WTC11 (cell line): ENCODE data around the gene RBM11. TPM values are rescaled to one million over a fixed set of nuclear protein-coding genes. Genes with fewer than 3 reads are reported as not detected.

Experiments
- ATAC-seq: fragments of 200-7000 bp; cut with Tn5 transposase; 2 replicates; pipeline ENCODE4 v1.10.0; 2021; ENCODE audit warnings: mild to moderate bottlenecking, moderate library complexity
- CTCF ChIA-PET: fragments of 300-600 bp; sonication (Branson Sonifier 250); formaldehyde crosslinking; loops from one replicate; lab custom pipeline; 2021; ENCODE audit warnings: antibody characterized with exemption; lab: Charles Lee
- POLR2A ChIA-PET: fragments of 350-600 bp; sonication (Branson Sonifier 250); formaldehyde crosslinking; loops from one replicate; lab custom pipeline; 2021; ENCODE audit warnings: antibody characterized with exemption; lab: Charles Lee
- DNase-seq: peaks from one replicate; pipeline ENCODE4 v3.0.0; 2021; ENCODE audit warnings: low spot score
- H3K27ac Mint-ChIP-seq: 2 replicates; pipeline ENCODE4 v1.8.0; 2021; ENCODE audit warnings: mixed read lengths
- H3K27me3 Mint-ChIP-seq: 2 replicates; pipeline ENCODE4 v1.8.0; 2021; ENCODE audit warnings: low read depth, mild to moderate bottlenecking, moderate library complexity, mixed read lengths
- H3K36me3 Mint-ChIP-seq: 2 replicates; pipeline ENCODE4 v1.8.0; 2021; ENCODE audit warnings: mixed read lengths
- H3K4me1 Mint-ChIP-seq: 2 replicates; pipeline ENCODE4 v1.8.0; 2022; ENCODE audit warnings: mixed read lengths
- H3K4me3 Mint-ChIP-seq: 2 replicates; pipeline ENCODE4 v1.8.0; 2021; ENCODE audit warnings: mild to moderate bottlenecking, moderate library complexity, mixed read lengths
- H3K9me3 Mint-ChIP-seq: 2 replicates; pipeline ENCODE4 v1.8.0; 2021; ENCODE audit warnings: mixed read lengths
- EMX1 ChIP-seq: fragments of 250-450 bp; sonication (Bioruptor Pico); IDR thresholded peaks from 2 replicates; pipeline ENCODE4 v1.8.0; 2021; ENCODE audit warnings: mild to moderate bottlenecking
- IRF2 ChIP-seq: sonication (generic); formaldehyde crosslinking; IDR thresholded peaks from 2 replicates; pipeline ENCODE4 v1.8.0; 2022; ENCODE audit warnings: low read depth, missing genetic modification reagents, borderline replicate concordance
- KAT7 ChIP-seq: sonication (generic); formaldehyde crosslinking; IDR thresholded peaks from 2 replicates; pipeline ENCODE4 v1.8.1; 2023; ENCODE audit warnings: missing genetic modification reagents, mild to moderate bottlenecking, borderline replicate concordance
- MXD4 ChIP-seq: fragments of 250-450 bp; sonication (Bioruptor Pico); IDR thresholded peaks from 2 replicates; pipeline ENCODE4 v1.8.0; 2021; ENCODE audit warnings: mild to moderate bottlenecking, moderate library complexity, borderline replicate concordance
- NR2C2 ChIP-seq: sonication (generic); formaldehyde crosslinking; IDR thresholded peaks from 2 replicates; pipeline ENCODE4 v1.8.0; 2022; ENCODE audit warnings: mild to moderate bottlenecking, missing genetic modification reagents
- RELA ChIP-seq: sonication (generic); formaldehyde crosslinking; IDR thresholded peaks from 2 replicates; pipeline ENCODE4 v1.8.1; 2022; ENCODE audit warnings: missing genetic modification reagents, mild to moderate bottlenecking, borderline replicate concordance
- SMAD3 ChIP-seq: sonication (generic); formaldehyde crosslinking; IDR thresholded peaks from 2 replicates; pipeline ENCODE4 v1.8.0; 2022; ENCODE audit warnings: missing genetic modification reagents, mild to moderate bottlenecking, borderline replicate concordance
- TCF7 ChIP-seq: sonication (generic); formaldehyde crosslinking; IDR thresholded peaks from 2 replicates; pipeline ENCODE4 v1.8.0; 2022; ENCODE audit warnings: mild to moderate bottlenecking, low read depth, missing genetic modification reagents, moderate library complexity
- ZNF232 ChIP-seq: sonication (generic); formaldehyde crosslinking; IDR thresholded peaks from 2 replicates; pipeline ENCODE4 v1.8.0; 2022; ENCODE audit warnings: mild to moderate bottlenecking, missing genetic modification reagents
- ZNF317 ChIP-seq: sonication (generic); formaldehyde crosslinking; IDR thresholded peaks from 2 replicates; pipeline ENCODE4 v1.8.1; 2023; ENCODE audit warnings: low read depth, mild to moderate bottlenecking, moderate library complexity, missing genetic modification reagents, borderline replicate concordance
- total RNA-seq: library from RNA; stranded (reverse); gene quantifications from 3 replicates; pipeline ENCODE4 v1.2.3, GENCODE V29; 2021
- TF ChIP-seq, protein P1 (sequence below): sonication (generic); formaldehyde crosslinking; IDR thresholded peaks from 2 replicates; pipeline ENCODE4 v1.8.0; 2022; ENCODE audit warnings: mild to moderate bottlenecking, missing genetic modification reagents
- TF ChIP-seq, protein P2 (sequence below): sonication (generic); formaldehyde crosslinking; IDR thresholded peaks from 2 replicates; pipeline ENCODE4 v1.8.1; 2022; ENCODE audit warnings: missing genetic modification reagents, borderline replicate concordance
- TF ChIP-seq, protein P3 (sequence below): sonication (generic); formaldehyde crosslinking; IDR thresholded peaks from 2 replicates; pipeline ENCODE4 v1.8.1; 2023; ENCODE audit warnings: mild to moderate bottlenecking, missing genetic modification reagents, moderate library complexity
- TF ChIP-seq, protein P4 (sequence below): sonication (generic); formaldehyde crosslinking; IDR thresholded peaks from 2 replicates; pipeline ENCODE4 v1.8.0; 2022; ENCODE audit warnings: missing genetic modification reagents
- TF ChIP-seq, protein P5 (sequence below): fragments of 200-600 bp; IDR thresholded peaks from 2 replicates; pipeline ENCODE4 v1.8.0; 2022; ENCODE audit warnings: antibody characterized with exemption
- TF ChIP-seq, protein P6 (sequence below): sonication (generic); formaldehyde crosslinking; IDR thresholded peaks from 2 replicates; pipeline ENCODE4 v1.8.1; 2022; ENCODE audit warnings: mild to moderate bottlenecking, missing genetic modification reagents, moderate library complexity, borderline replicate concordance

RBM11 gene
- total RNA-seq, 1 experiment from 2014 or later = 2.9 TPM

DNA sequence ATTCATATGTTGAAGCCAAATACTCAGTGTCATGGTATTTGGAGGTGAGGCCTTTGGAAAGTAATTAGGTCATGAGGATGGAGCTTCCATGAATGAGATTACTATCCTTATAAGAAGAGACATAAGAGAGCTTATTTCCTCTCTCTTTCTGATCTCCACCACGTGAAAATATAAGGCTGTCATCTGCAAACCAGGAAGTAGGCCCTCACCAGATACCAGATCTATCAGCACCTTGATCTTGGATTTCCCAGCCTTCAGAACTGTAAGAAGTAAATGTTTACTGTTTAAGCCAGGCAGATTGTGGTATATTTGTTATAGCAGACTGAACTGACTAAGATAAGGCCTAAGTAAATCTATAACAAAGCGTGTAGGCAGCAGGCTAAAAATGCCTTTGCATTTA lies 25.3 kb downstream of the RBM11 start:
- ChIA-PET POLR2A (no interaction called here), CTCF (no interaction called here)
- Mint-ChIP-seq H3K27me3 (no peaks in the 10 kb centered on the region), H3K4me3 (no peak overlapping the region), H3K27ac (no peak overlapping the region), H3K4me1 (peaks cover 18% of the 10 kb centered on the region), H3K36me3 (no peaks in the 10 kb centered on the region), H3K9me3 (peaks cover under 1% of the 10 kb centered on the region; the same call in 1 of the 2 replicates)
- ATAC-seq (no peak), DNase-seq (no peak)
- TF ChIP-seq, protein P1, sequence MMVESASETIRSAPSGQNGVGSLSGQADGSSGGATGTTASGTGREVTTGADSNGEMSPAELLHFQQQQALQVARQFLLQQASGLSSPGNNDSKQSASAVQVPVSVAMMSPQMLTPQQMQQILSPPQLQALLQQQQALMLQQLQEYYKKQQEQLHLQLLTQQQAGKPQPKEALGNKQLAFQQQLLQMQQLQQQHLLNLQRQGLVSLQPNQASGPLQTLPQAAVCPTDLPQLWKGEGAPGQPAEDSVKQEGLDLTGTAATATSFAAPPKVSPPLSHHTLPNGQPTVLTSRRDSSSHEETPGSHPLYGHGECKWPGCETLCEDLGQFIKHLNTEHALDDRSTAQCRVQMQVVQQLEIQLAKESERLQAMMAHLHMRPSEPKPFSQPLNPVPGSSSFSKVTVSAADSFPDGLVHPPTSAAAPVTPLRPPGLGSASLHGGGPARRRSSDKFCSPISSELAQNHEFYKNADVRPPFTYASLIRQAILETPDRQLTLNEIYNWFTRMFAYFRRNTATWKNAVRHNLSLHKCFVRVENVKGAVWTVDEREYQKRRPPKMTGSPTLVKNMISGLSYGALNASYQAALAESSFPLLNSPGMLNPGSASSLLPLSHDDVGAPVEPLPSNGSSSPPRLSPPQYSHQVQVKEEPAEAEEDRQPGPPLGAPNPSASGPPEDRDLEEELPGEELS (CRISPR knock-in tag) = no peak
- TF ChIP-seq TCF7 (CRISPR knock-in tag) (no peak), SMAD3 (CRISPR knock-in tag) (no peak)
- TF ChIP-seq, protein P2, sequence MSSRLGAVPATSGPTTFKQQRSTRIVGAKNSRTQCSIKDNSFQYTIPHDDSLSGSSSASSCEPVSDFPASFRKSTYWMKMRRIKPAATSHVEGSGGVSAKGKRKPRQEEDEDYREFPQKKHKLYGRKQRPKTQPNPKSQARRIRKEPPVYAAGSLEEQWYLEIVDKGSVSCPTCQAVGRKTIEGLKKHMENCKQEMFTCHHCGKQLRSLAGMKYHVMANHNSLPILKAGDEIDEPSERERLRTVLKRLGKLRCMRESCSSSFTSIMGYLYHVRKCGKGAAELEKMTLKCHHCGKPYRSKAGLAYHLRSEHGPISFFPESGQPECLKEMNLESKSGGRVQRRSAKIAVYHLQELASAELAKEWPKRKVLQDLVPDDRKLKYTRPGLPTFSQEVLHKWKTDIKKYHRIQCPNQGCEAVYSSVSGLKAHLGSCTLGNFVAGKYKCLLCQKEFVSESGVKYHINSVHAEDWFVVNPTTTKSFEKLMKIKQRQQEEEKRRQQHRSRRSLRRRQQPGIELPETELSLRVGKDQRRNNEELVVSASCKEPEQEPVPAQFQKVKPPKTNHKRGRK = no peak
- TF ChIP-seq, protein P3, sequence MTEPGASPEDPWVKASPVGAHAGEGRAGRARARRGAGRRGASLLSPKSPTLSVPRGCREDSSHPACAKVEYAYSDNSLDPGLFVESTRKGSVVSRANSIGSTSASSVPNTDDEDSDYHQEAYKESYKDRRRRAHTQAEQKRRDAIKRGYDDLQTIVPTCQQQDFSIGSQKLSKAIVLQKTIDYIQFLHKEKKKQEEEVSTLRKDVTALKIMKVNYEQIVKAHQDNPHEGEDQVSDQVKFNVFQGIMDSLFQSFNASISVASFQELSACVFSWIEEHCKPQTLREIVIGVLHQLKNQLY (CRISPR knock-in tag) = no peak

DNA sequence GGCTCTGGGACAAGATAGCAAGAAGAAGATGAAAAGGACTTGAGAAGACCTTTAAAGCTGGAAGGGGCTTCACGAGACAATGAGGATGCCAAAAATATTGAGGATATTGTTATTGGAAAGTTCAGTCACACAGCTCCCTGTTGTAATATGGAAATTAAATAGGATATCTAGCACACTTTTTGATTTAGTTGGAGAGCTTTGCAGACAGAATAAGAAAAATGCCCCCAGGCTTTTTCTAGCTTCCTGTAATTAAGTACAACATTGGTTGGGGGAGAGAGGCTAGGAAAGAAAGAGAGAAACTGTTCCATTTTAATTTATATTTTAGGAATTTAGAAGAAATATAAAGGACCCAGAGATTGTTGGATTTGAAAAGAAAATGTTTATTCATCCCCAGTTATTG lies 27.5 kb downstream of the RBM11 start:
- H3K4me3 Mint-ChIP-seq = no peak overlapping the region
- peaks cover 16% of the 10 kb centered on the region for H3K9me3 Mint-ChIP-seq
- peaks cover 13% of the 10 kb centered on the region for H3K4me1 Mint-ChIP-seq
- POLR2A ChIA-PET = no interaction called here
- no peak for ATAC-seq
- no peaks in the 10 kb centered on the region for H3K36me3 Mint-ChIP-seq
- H3K27me3 Mint-ChIP-seq = no peaks in the 10 kb centered on the region
- no peak for DNase-seq
- no peak overlapping the region for H3K27ac Mint-ChIP-seq
- TF ChIP-seq MXD4 = no peak
- no peak for TF ChIP-seq ZNF232 (CRISPR knock-in tag)
- no peak for TF ChIP-seq ZNF317 (CRISPR knock-in tag)
- no peak for TF ChIP-seq NR2C2
- no peak for TF ChIP-seq IRF2 (CRISPR knock-in tag)
- TF ChIP-seq, protein P4, sequence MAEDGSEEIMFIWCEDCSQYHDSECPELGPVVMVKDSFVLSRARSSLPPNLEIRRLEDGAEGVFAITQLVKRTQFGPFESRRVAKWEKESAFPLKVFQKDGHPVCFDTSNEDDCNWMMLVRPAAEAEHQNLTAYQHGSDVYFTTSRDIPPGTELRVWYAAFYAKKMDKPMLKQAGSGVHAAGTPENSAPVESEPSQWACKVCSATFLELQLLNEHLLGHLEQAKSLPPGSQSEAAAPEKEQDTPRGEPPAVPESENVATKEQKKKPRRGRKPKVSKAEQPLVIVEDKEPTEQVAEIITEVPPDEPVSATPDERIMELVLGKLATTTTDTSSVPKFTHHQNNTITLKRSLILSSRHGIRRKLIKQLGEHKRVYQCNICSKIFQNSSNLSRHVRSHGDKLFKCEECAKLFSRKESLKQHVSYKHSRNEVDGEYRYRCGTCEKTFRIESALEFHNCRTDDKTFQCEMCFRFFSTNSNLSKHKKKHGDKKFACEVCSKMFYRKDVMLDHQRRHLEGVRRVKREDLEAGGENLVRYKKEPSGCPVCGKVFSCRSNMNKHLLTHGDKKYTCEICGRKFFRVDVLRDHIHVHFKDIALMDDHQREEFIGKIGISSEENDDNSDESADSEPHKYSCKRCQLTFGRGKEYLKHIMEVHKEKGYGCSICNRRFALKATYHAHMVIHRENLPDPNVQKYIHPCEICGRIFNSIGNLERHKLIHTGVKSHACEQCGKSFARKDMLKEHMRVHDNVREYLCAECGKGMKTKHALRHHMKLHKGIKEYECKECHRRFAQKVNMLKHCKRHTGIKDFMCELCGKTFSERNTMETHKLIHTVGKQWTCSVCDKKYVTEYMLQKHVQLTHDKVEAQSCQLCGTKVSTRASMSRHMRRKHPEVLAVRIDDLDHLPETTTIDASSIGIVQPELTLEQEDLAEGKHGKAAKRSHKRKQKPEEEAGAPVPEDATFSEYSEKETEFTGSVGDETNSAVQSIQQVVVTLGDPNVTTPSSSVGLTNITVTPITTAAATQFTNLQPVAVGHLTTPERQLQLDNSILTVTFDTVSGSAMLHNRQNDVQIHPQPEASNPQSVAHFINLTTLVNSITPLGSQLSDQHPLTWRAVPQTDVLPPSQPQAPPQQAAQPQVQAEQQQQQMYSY (CRISPR knock-in tag) = no peak
- no peak for TF ChIP-seq EMX1 (CRISPR knock-in tag)
- no peak for TF ChIP-seq RELA (CRISPR knock-in tag)
- TF ChIP-seq, protein P5, sequence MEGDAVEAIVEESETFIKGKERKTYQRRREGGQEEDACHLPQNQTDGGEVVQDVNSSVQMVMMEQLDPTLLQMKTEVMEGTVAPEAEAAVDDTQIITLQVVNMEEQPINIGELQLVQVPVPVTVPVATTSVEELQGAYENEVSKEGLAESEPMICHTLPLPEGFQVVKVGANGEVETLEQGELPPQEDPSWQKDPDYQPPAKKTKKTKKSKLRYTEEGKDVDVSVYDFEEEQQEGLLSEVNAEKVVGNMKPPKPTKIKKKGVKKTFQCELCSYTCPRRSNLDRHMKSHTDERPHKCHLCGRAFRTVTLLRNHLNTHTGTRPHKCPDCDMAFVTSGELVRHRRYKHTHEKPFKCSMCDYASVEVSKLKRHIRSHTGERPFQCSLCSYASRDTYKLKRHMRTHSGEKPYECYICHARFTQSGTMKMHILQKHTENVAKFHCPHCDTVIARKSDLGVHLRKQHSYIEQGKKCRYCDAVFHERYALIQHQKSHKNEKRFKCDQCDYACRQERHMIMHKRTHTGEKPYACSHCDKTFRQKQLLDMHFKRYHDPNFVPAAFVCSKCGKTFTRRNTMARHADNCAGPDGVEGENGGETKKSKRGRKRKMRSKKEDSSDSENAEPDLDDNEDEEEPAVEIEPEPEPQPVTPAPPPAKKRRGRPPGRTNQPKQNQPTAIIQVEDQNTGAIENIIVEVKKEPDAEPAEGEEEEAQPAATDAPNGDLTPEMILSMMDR = no peak
- TF ChIP-seq, protein P6, sequence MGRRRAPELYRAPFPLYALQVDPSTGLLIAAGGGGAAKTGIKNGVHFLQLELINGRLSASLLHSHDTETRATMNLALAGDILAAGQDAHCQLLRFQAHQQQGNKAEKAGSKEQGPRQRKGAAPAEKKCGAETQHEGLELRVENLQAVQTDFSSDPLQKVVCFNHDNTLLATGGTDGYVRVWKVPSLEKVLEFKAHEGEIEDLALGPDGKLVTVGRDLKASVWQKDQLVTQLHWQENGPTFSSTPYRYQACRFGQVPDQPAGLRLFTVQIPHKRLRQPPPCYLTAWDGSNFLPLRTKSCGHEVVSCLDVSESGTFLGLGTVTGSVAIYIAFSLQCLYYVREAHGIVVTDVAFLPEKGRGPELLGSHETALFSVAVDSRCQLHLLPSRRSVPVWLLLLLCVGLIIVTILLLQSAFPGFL (CRISPR knock-in tag) = no peak
- no peak for TF ChIP-seq KAT7 (CRISPR knock-in tag)
- CTCF ChIA-PET = interaction anchor here (1.0 to 1.2 kb wide), 2 partner anchors 9 to 10 kb away, joined by 3 to 5 read pairs; no protein-coding TSS in a partner anchor
